ENCODE measurements around the gene RMDN2. TPM values are rescaled to one million over a fixed set of nuclear protein-coding genes. Genes with fewer than 3 reads are reported as not detected.

Gene RMDN2
- total RNA-seq, 2 experiments from 2014 or later: 2.0 to 2.9 TPM

DNA sequence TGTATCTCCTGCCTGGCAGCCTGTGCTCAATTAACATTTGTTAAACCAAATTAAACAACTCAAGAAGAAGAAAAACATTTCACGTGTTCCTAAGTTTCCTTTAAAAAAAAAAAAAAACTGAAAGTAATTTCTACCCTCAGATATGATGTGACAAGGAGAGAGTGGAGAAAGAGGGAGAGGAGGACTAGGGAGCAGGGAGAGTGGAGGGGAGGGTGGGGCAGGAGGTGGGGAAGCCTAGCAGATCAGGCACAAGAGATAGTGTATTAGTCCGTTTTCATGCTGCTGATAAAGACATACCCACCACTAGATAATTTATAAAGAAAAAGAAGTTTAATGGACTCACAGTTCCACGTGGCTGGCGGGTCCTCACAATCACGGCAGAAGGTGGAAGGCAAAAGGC is 104.4 kb downstream of the RMDN2 start:
- ChIA-PET CTCF (no interaction called here), POLR2A (no interaction called here)
- no peaks in the 10 kb centered on the region for H3K9me3 Mint-ChIP-seq
- no peaks in the 10 kb centered on the region for H3K4me1 Mint-ChIP-seq
- no peak overlapping the region for H3K4me3 Mint-ChIP-seq
- DNase-seq: no peak
- H3K36me3 Mint-ChIP-seq (ENCODE audit: low read depth): no peaks in the 10 kb centered on the region
- H3K27ac Mint-ChIP-seq: no peak overlapping the region
- peaks cover 22% of the 10 kb centered on the region for H3K27me3 Mint-ChIP-seq

DNA sequence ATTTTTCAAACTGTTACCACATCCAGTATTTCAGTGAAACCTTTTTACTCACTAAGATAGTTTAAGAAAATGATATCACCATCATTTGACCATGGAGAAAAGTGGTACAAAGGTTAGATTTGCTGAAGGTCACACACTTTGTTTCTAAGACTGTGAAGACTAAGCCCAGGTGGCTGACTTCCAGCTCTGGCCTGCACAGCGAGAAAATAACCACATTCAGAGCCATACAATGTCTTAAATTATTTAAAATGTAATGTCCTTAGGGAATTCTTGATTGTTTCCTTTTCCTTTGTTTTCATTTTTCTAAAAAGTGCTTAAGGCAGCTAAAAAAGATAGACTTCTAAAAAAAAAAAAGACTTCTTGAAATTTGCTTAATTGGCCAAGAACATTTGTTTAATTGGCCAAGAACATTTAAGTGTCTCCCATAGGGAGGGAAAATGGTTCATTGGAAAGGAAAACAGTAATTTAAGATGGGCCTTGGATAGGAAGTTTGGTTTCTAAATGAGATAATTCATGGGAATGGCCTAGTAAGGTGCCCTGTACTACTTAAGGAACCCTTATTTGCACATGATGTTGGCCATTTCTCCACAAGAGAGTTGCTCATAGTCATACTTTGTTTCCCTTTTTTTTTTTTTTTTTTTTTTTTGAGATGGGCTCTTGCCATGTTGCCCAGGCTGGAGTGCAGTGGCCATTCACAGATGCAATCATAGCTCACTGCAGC is 105.7 kb downstream of the RMDN2 start:
- H3K4me1 Mint-ChIP-seq: no peaks in the 10 kb centered on the region
- no peak overlapping the region for H3K27ac Mint-ChIP-seq
- ChIA-PET CTCF (no interaction called here), POLR2A (no interaction called here)
- no peaks in the 10 kb centered on the region for H3K36me3 Mint-ChIP-seq (ENCODE audit: low read depth)
- H3K4me3 Mint-ChIP-seq: no peak overlapping the region
- peaks cover 21% of the 10 kb centered on the region for H3K27me3 Mint-ChIP-seq
- no peak for DNase-seq
- no peaks in the 10 kb centered on the region for H3K9me3 Mint-ChIP-seq

DNA sequence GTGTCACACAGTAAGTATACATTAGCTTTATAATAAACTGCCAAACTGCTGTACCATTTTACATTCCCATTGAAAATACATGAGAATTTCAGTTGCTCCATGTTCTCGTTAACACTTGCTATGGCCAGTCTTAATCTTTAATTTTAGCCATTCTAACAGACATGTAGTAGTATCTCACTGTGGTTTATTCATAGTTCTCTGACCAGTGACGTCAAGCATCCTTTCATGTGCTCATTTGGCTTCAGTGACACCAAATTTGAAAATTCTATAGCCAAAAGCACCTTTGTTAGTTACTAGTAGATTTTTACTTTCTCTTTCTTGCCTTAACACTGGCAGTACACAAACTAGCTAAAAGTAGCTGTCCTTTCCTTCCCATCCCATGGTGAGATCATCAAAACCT is 107.9 kb downstream of the RMDN2 start:
- CTCF ChIA-PET: interaction anchor here (0.6 kb wide), 1 partner anchor 288 kb away, joined by 4 read pairs; no protein-coding TSS in a partner anchor
- POLR2A ChIA-PET: no interaction called here
- peaks cover 25% of the 10 kb centered on the region for H3K27me3 Mint-ChIP-seq
- no peak for DNase-seq
- H3K27ac Mint-ChIP-seq: no peak overlapping the region
- no peak overlapping the region for H3K4me3 Mint-ChIP-seq
- peaks cover 3% of the 10 kb centered on the region for H3K4me1 Mint-ChIP-seq
- H3K9me3 Mint-ChIP-seq: no peaks in the 10 kb centered on the region
- no peaks in the 10 kb centered on the region for H3K36me3 Mint-ChIP-seq (ENCODE audit: low read depth)

DNA sequence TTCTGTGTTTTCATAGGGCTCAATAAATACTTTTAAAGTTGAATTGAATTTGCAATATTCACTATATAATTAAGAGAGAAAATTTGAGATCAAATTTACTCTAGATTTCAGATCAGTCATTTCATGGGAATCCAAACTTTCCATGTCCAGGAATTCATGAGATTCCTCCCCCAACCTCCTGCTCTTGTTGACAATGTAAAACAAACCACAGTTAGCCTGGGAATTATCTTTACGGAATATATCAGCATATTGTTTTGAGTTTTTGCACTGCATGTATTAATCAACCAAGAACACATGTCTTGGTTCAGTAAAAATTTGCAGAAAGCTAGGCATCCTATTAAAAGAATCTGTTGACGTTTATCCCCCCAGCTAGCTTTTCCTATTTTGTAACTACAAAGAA is 108.6 kb downstream of the RMDN2 start:
- ChIA-PET CTCF (interaction anchor here (0.6 kb wide), 1 partner anchor 287 kb away, joined by 4 read pairs; no protein-coding TSS in a partner anchor), POLR2A (no interaction called here)
- peaks cover 8% of the 10 kb centered on the region for H3K4me1 Mint-ChIP-seq
- no peak for DNase-seq
- H3K9me3 Mint-ChIP-seq: no peaks in the 10 kb centered on the region
- H3K27ac Mint-ChIP-seq: no peak overlapping the region
- H3K36me3 Mint-ChIP-seq (ENCODE audit: low read depth): no peaks in the 10 kb centered on the region
- H3K4me3 Mint-ChIP-seq: no peak overlapping the region
- H3K27me3 Mint-ChIP-seq: peaks cover 30% of the 10 kb centered on the region

DNA sequence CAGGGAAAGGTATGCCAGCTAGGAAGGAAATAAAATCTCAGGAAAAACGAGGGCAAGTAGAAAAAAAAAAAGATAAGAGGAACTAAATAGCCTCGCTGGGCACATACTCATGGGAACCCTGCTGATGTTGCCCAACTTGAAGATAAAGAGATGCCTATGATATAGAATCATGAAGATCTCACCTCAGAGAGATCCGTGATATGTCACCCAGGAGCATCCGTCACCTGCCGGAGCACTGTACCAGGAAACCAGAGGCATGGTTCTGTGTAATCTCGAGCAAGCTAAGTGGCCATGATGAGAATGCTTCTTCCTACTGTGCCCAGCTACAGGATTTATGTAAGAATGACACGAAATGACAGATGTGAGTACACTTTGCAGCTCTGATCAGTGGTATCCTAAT is 110.9 kb downstream of the RMDN2 start:
- H3K27me3 Mint-ChIP-seq: peaks cover 39% of the 10 kb centered on the region
- no peak for DNase-seq
- POLR2A ChIA-PET: no interaction called here
- H3K4me1 Mint-ChIP-seq: peaks cover 8% of the 10 kb centered on the region
- no peaks in the 10 kb centered on the region for H3K9me3 Mint-ChIP-seq
- CTCF ChIA-PET: interaction anchor here (0.6 to 0.8 kb wide), 2 partner anchors 15 to 817 kb away, joined by 3 to 4 read pairs; no protein-coding TSS in a partner anchor
- no peak overlapping the region for H3K27ac Mint-ChIP-seq
- H3K4me3 Mint-ChIP-seq: no peak overlapping the region
- H3K36me3 Mint-ChIP-seq (ENCODE audit: low read depth): no peaks in the 10 kb centered on the region

DNA sequence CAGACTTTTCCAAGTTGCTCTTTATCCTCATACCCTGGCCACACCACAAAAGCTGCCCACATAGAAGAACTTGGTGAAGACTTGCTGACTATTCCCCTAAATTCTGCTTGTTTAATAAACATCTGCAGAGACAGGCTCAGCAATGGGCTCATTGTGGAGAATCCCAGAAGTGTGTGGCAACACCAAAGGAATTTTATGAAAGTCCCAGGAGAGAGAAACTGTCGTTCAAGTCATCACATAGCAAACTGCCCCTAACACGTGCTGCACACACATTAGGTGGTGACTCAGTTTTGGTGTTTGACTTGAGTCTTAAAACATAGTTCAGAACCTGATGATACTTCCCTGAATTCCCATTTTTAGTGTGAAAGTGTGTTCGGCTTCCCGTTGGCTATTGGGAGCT is 112.2 kb downstream of the RMDN2 start:
- Mint-ChIP-seq H3K27ac (no peak overlapping the region), H3K36me3 (ENCODE audit: low read depth) (no peaks in the 10 kb centered on the region), H3K9me3 (no peaks in the 10 kb centered on the region), H3K4me3 (no peak overlapping the region), H3K27me3 (peaks cover 39% of the 10 kb centered on the region), H3K4me1 (peaks cover 8% of the 10 kb centered on the region)
- no peak for DNase-seq
- ChIA-PET CTCF (interaction anchor here (1.3 kb wide), 1 partner anchor 45 kb away, joined by 6 read pairs; no protein-coding TSS in a partner anchor), POLR2A (no interaction called here)

DNA sequence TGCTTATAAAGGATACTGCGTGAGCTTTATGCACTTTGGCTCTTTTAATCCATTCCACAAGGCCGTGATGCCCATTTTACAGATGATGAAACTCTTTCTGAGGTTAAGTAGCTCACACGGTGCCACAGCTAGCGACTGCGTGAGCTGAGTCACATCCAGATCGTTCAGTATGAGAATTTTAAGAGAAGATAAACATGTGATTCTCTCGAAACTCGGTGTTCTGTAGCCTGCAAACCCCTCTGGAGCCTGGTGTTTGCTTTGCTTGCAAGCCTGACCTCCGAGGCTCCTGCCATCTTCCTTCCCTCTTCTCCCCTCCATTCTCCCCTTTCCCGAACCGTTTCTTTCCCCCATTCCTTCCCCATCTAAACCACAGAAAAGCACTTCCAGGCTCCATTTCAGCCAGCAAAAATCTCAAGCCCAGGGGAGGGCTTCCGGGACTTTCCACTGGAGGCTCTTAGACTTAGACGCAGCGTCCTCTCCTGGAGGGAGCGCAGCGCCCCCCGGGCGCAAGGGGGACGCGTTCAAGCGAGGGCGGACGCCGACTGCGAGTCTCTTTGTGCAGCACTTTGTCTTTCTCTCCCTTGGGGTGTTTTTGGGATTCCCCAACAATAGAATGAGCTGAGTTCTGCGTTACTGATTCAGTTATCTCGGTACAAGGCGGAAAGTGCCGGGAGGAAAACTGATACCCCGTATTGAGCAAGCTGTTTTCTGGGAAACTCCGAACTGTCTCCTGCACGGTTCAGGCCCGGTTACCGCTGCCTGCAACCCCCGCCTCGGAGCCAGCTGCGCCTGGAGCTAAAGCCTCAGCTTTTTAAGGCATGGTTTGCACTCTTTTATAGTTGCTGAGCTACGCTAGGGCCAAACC is 112.9 kb downstream of the RMDN2 start:
- ChIA-PET POLR2A (interaction anchor here (0.5 kb wide), 1 partner anchor 40 kb away, joined by 4 read pairs; no protein-coding TSS in a partner anchor), CTCF (interaction anchor here (1.2 to 1.3 kb wide), 2 partner anchors 13 to 45 kb away, joined by 3 to 6 read pairs; no protein-coding TSS in a partner anchor)
- Mint-ChIP-seq H3K36me3 (ENCODE audit: low read depth) (no peaks in the 10 kb centered on the region), H3K9me3 (no peaks in the 10 kb centered on the region), H3K27me3 (peaks cover 39% of the 10 kb centered on the region), H3K4me1 (peaks cover 8% of the 10 kb centered on the region), H3K27ac (peak overlapping the region; percentile 31), H3K4me3 (peak overlapping the region; percentile 45)
- DNase-seq: no peak

DNA sequence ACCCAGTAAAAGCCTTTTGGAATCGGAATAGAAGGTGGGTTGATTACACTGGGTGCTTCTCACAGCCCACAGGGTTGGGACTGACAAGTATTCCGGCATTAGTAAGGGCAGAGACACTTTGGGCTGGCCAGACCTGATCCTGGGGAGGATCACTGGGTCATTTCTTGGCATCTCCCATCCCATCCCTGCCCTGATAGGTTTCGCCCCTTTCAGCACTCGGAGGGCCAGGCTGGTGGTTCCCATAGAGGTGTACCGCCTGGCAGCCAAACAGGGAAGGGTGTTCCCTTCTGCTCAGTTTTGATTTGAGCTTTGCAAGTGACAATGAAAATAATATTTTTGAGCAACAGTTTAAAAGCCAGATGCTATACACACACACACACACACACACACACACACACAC is 113.6 kb downstream of the RMDN2 start:
- Mint-ChIP-seq H3K27ac (no peak overlapping the region), H3K4me3 (no peak overlapping the region), H3K9me3 (no peaks in the 10 kb centered on the region), H3K36me3 (ENCODE audit: low read depth) (no peaks in the 10 kb centered on the region), H3K27me3 (peaks cover 46% of the 10 kb centered on the region), H3K4me1 (peaks cover 8% of the 10 kb centered on the region)
- CTCF ChIA-PET: interaction anchor here (1.2 to 1.3 kb wide), 2 partner anchors 12 to 46 kb away, joined by 3 to 6 read pairs; no protein-coding TSS in a partner anchor
- POLR2A ChIA-PET: interaction anchor here (0.5 kb wide), 1 partner anchor 39 kb away, joined by 4 read pairs; no protein-coding TSS in a partner anchor
- DNase-seq: no peak

DNA sequence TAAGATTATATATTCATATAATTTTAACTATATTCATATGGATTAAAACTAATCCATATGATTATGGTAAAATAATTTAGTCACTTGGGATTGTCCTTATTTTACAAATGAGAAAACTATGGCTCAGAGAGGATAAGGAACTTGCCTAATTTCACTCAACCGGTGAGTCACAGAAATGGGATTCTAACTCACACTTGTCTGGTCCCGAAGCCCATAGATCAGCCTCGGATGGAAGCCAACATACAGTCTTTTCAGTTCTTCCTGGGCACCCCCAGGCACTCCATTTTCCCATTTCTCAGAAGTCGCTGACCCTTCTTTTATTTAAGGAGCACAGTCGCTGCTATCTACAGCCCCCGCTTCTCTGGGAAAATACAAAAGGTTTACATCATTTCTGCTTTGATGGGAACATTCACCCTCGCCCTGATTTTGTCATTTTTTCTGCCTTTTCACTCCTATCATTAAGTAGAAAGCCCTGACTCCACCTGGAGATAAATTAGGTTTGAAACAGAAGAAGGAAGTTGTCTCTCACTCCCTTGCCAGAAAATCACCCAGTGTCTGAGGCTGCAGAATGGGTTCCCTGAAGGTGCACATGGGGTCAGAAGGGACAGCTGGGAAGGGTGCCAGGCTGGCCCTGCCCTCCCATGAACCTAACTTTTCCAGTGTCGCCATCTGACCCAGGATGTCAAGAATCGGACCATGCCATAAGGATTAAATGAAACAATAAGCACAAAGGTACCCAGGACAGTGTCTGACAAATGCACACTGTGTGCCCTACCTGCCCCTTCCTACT is 114.2 kb downstream of the RMDN2 start:
- H3K27me3 Mint-ChIP-seq: peaks cover 45% of the 10 kb centered on the region
- CTCF ChIA-PET: no interaction called here
- DNase-seq: no peak
- H3K36me3 Mint-ChIP-seq (ENCODE audit: low read depth): no peaks in the 10 kb centered on the region
- peaks cover 8% of the 10 kb centered on the region for H3K4me1 Mint-ChIP-seq
- no peak overlapping the region for H3K27ac Mint-ChIP-seq
- peaks cover 2% of the 10 kb centered on the region for H3K9me3 Mint-ChIP-seq
- no peak overlapping the region for H3K4me3 Mint-ChIP-seq
- POLR2A ChIA-PET: no interaction called here

DNA sequence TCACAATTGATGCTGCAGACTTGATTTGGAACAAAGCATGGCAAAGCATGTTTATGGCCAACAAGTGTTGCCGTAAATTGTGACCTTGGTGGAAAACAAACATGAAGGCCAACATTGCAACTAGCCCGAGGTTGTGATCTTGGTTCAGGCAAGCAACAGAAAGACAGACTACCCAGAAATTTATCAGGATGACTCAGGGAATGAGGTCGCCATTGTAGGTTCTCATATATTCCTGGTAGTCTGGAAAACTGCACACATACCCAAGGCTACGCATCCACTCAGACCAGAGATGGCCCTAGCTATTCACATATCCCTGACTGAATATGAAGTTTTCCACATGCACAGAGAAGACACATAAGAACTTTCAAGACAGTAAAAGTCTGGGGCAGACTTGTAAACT is 120.7 kb downstream of the RMDN2 start:
- POLR2A ChIA-PET: no interaction called here
- no peaks in the 10 kb centered on the region for H3K4me1 Mint-ChIP-seq
- H3K4me3 Mint-ChIP-seq: no peak overlapping the region
- CTCF ChIA-PET: no interaction called here
- no peaks in the 10 kb centered on the region for H3K36me3 Mint-ChIP-seq (ENCODE audit: low read depth)
- no peak for DNase-seq
- H3K9me3 Mint-ChIP-seq: peaks cover 2% of the 10 kb centered on the region
- H3K27me3 Mint-ChIP-seq: peaks cover 15% of the 10 kb centered on the region
- no peak overlapping the region for H3K27ac Mint-ChIP-seq

DNA sequence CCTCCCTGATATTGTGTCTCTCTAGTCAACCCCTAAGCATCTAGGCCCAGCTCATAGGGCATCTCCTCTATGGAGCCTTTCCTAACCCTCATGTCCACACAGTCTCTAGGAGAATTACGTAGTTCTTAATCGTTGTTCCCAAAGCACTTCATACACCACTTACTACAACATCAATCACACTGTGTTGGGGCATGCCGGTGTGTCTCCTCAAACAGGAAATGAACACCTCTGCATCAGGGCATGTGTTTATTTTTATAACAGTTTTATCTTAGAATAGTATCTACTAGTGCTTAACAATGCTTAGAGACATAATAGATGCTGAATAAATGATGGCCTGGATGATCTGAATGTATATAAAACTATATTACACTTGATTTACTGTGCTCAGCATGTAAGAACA is 131.1 kb downstream of the RMDN2 start:
- H3K4me3 Mint-ChIP-seq: no peak overlapping the region
- H3K4me1 Mint-ChIP-seq: peaks cover 5% of the 10 kb centered on the region
- H3K27ac Mint-ChIP-seq: no peak overlapping the region
- H3K36me3 Mint-ChIP-seq (ENCODE audit: low read depth): no peaks in the 10 kb centered on the region
- POLR2A ChIA-PET: no interaction called here
- CTCF ChIA-PET: no interaction called here
- DNase-seq: no peak
- H3K27me3 Mint-ChIP-seq: peaks cover 12% of the 10 kb centered on the region
- peaks cover 2% of the 10 kb centered on the region for H3K9me3 Mint-ChIP-seq

DNA sequence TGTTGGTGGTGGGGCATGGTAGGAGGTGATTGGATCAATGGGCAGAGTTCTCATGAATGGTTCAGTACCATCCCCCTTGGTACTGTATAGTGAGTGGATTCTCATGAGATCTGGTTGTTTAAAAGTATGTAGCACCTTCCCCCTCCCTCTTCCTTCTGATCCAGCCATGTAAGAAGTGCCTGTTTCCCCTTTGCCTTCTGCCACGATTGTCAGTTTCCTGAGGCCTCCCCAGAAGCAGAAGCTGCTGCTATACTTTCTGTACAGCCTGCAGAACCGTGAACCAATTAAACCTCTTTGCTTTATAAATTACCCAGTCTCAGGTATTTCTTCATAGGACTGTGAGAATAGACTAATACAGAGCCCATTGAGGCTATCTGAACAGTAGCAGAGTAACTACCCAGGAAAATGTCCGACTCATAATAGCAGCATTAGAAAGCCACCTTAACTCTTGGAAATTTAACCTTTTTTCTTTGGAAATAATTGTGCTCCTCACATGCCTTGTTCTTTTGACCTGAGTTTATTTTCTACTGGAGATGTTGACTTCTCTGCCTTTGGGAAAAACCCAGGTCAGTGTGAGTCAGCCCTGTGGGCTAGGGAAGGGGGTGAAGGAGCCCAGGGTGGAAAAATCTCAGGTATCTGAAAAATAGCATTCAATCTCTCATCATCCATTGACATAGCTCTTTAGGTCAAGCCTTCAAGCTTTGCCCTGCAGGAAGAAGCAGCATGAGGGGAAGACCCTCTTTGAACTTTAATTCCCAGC is 132.7 kb downstream of the RMDN2 start:
- Mint-ChIP-seq H3K4me1 (peaks cover 5% of the 10 kb centered on the region), H3K27me3 (peaks cover 9% of the 10 kb centered on the region), H3K9me3 (peaks cover 2% of the 10 kb centered on the region), H3K27ac (no peak overlapping the region), H3K36me3 (ENCODE audit: low read depth) (no peaks in the 10 kb centered on the region), H3K4me3 (no peak overlapping the region)
- ChIA-PET POLR2A (no interaction called here), CTCF (no interaction called here)
- no peak for DNase-seq
